ENCODE measurements around the gene AGAP3. TPM values are rescaled to one million over a fixed set of nuclear protein-coding genes. Genes with fewer than 3 reads are reported as not detected.

Gene AGAP3
- total and polyA plus RNA-seq, 2 donors from 2014 or later = 35.8 to 64.4 TPM

GRCh38 chr7:151088019-151088855 lies 2.0 kb downstream of the AGAP3 start:
- DNase-seq (peak in 1 of 5 donors; percentile 77), FAIRE-seq (no peak)
- no peaks in the 10 kb centered on the region for H3K9me3 ChIP-seq (ENCODE audit: control insufficient read depth in 2 of 3, insufficient read depth in 1 of 3, low read length in 3 of 3)
- intact Hi-C loops (cut with DNase I) = no loop called here
- peaks cover 0 to 28% (median 20%) of the 10 kb centered on the region in 3 donors for H3K4me1 ChIP-seq (ENCODE audit: control insufficient read depth in 2 of 3, insufficient read depth in 2 of 3, low read depth in 1 of 3, low read length in 3 of 3)
- H3K27ac ChIP-seq (ENCODE audit: low read depth in 2 of 2, low read length in 2 of 2) = peak overlapping the region; percentile 88 to 89
- H3K9ac ChIP-seq (ENCODE audit: low read length in 3 of 3) = peak overlapping the region in 2 of 3 donors; percentile 26 to 80
- no peaks in the 10 kb centered on the region for H3K36me3 ChIP-seq (ENCODE audit: control insufficient read depth in 2 of 3, insufficient read depth in 3 of 3, low read length in 3 of 3)
- no peaks in the 10 kb centered on the region for H3K27me3 ChIP-seq (ENCODE audit: control insufficient read depth, insufficient read depth, low read length)
- peak overlapping the region; percentile 18 to 79 (median 28) for H3K4me3 ChIP-seq (ENCODE audit: low read length in 3 of 3)
- TF ChIP-seq CTCF (IDR thresholded peaks at IDR 0.05; ENCODE audit: borderline replicate concordance, extremely low read depth, insufficient read depth) = no peak

DNA sequence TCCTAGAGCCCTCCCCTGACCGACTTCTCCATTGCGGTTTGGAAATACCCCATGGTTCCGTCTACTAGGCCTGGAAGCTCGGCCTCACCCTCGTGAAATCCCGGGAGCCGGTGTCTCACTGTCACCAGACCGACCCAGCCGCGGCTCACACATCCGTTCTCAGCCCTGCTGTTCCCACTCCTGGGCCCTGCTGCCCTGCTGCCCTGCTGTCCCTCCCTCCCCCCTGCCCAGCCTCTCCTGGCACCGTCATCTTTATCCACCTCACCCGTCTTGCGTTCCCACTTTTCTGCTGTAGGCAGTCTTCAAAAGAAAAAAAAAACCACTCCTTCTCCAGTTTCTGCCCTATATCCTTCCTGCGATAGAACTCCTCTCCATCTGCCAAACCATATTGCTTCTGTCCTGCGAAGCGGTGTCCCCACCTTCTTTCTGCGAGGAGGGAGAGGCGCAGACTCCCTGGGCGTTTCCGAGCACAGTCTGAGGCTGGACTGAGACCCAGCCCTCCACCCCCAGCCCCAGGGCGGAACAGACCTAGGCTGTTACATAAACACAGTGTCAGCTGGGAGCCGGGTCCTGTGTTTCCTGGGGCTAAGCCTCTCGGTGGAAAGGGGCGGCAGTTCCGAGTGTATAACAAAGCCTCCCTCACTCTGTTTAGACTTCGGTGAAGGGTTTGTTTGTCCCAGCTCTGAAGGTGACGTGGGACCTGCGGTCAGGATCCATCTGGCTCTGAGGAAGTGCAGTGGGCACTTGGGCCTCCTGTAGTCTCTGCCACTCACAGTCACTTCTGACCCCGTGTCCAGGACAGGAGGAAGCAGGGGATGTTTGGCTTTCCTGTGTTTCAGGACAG lies 2.8 kb downstream of the AGAP3 start:
- Histone ChIP-seq H3K36me3 (ENCODE audit: control insufficient read depth in 2 of 3, insufficient read depth in 3 of 3, low read length in 3 of 3) (no peaks in the 10 kb centered on the region), H3K4me3 (ENCODE audit: low read length in 3 of 3) (peak overlapping the region; percentile 6 to 79 (median 42)), H3K9ac (ENCODE audit: low read length in 3 of 3) (peak overlapping the region; percentile 15 to 80 (median 25)), H3K27me3 (ENCODE audit: control insufficient read depth, insufficient read depth, low read length) (no peaks in the 10 kb centered on the region), H3K27ac (ENCODE audit: low read depth in 2 of 2, low read length in 2 of 2) (peak overlapping the region; percentile 88 to 89), H3K9me3 (ENCODE audit: control insufficient read depth in 2 of 3, insufficient read depth in 1 of 3, low read length in 3 of 3) (no peaks in the 10 kb centered on the region), H3K4me1 (ENCODE audit: control insufficient read depth in 2 of 3, insufficient read depth in 2 of 3, low read depth in 1 of 3, low read length in 3 of 3) (peaks cover 0 to 25% (median 20%) of the 10 kb centered on the region in 3 donors)
- FAIRE-seq = no peak
- TF ChIP-seq CTCF (IDR thresholded peaks at IDR 0.05; ENCODE audit: borderline replicate concordance, extremely low read depth, insufficient read depth) = no peak
- intact Hi-C loops (cut with DNase I) = no loop called here
- DNase-seq = peak; percentile 63 to 89 (median 73)

- FAIRE-seq (no peak), DNase-seq (peak in 1 of 5 donors; percentile 74)
- Histone ChIP-seq H3K9ac (ENCODE audit: low read length in 3 of 3) (peak overlapping the region in 1 of 3 donors; percentile 80), H3K9me3 (ENCODE audit: control insufficient read depth in 2 of 3, insufficient read depth in 1 of 3, low read length in 3 of 3) (no peaks in the 10 kb centered on the region), H3K36me3 (ENCODE audit: control insufficient read depth in 2 of 3, insufficient read depth in 3 of 3, low read length in 3 of 3) (no peaks in the 10 kb centered on the region), H3K27ac (ENCODE audit: low read depth in 2 of 2, low read length in 2 of 2) (peak overlapping the region; percentile 88 to 89), H3K4me3 (ENCODE audit: low read length in 3 of 3) (peak overlapping the region in 2 of 3 donors; percentile 25 to 79), H3K4me1 (ENCODE audit: control insufficient read depth in 2 of 3, insufficient read depth in 2 of 3, low read depth in 1 of 3, low read length in 3 of 3) (peaks cover 0 to 26% (median 20%) of the 10 kb centered on the region in 3 donors), H3K27me3 (ENCODE audit: control insufficient read depth, insufficient read depth, low read length) (no peaks in the 10 kb centered on the region)
- no peak for TF ChIP-seq CTCF (IDR thresholded peaks at IDR 0.05; ENCODE audit: borderline replicate concordance, extremely low read depth, insufficient read depth)
- intact Hi-C loops (cut with DNase I) = no loop called here
These were observed 3.8 kb downstream of the AGAP3 start for GRCh38 chr7:151089893-151090730.
